CD14-positive monocyte (primary cell): ENCODE data around the gene SCG2. TPM values are rescaled to one million over a fixed set of nuclear protein-coding genes. Genes with fewer than 3 reads are reported as not detected.

Experiments
- DNase-seq, 3 donors: peaks; one replicate each; pipeline ENCODE4 v3.0.0-alpha.2; 2011 to 2022
- H2AFZ ChIP-seq: 2 replicates; pipeline ENCODE4 v1.6.0; 2012; ENCODE audit warnings: mild to moderate bottlenecking, low read depth, low read length, inconsistent platforms; ENCODE audit not compliant: insufficient read depth, poor library complexity, severe bottlenecking
- H3K27ac ChIP-seq, 2 donors: 1 replicate in 1 of 2; 2 replicates in 1 of 2; pipeline ENCODE4 v1.5.1; 2012 to 2013; ENCODE audit warnings: low read length in 2 of 2, control low read depth in 1 of 2, inconsistent platforms in 1 of 2, low read depth in 1 of 2, mild to moderate bottlenecking in 1 of 2
- H3K27me3 ChIP-seq, 2 donors: one replicate each; pipeline versions ENCODE4 v1.6.0 to v1.6.1; 2011 to 2013; ENCODE audit warnings: low read length in 2 of 2; ENCODE audit not compliant: control insufficient read depth in 2 of 2, insufficient read depth in 2 of 2
- H3K36me3 ChIP-seq, 2 donors: replicated peaks in 1 of 2; 1 replicate in 1 of 2; 2 replicates in 1 of 2; pipeline versions ENCODE4 v1.5.1 to v1.6.1; 2012 to 2013; ENCODE audit warnings: low read length in 2 of 2, control low read depth in 1 of 2, inconsistent platforms in 1 of 2, mild to moderate bottlenecking in 1 of 2; ENCODE audit not compliant: insufficient read depth in 2 of 2, control insufficient read depth in 1 of 2
- H3K4me1 ChIP-seq, 2 donors: 1 replicate in 1 of 2; 2 replicates in 1 of 2; pipeline versions ENCODE4 v1.5.1 to v1.6.1; 2012 to 2013; ENCODE audit warnings: low read length in 2 of 2, control low read depth in 1 of 2, inconsistent platforms in 1 of 2, mild to moderate bottlenecking in 1 of 2, moderate library complexity in 1 of 2; ENCODE audit not compliant: insufficient read depth in 2 of 2, control insufficient read depth in 1 of 2
- H3K4me2 ChIP-seq: replicated peaks from 2 replicates; pipeline ENCODE3; 2012; ENCODE audit warnings: low read length, moderate library complexity, mild to moderate bottlenecking; ENCODE audit not compliant: poor library complexity, severe bottlenecking; ENCODE audit errors: extremely low read depth
- H3K4me3 ChIP-seq, 3 experiments: fragments of 200-600 bp in 1 of 3; sonication (generic) in 1 of 3; replicated peaks in 1 of 3; 1 replicate in 2 of 3; 2 replicates in 1 of 3; pipeline ENCODE4 v1.5.1; 2011 to 2013; ENCODE audit warnings: low read length in 3 of 3, mild to moderate bottlenecking in 3 of 3, control low read depth in 2 of 3, low read depth in 2 of 3, inconsistent platforms in 1 of 3, moderate library complexity in 1 of 3
- H3K79me2 ChIP-seq: 2 replicates; pipeline ENCODE4 v1.6.0; 2012; ENCODE audit warnings: mild to moderate bottlenecking, control low read depth, inconsistent platforms, low read length, moderate library complexity; ENCODE audit not compliant: insufficient read depth
- H3K9ac ChIP-seq: 2 replicates; pipeline ENCODE4 v1.6.0; 2017; ENCODE audit warnings: low read length, mild to moderate bottlenecking; ENCODE audit not compliant: insufficient read depth, poor library complexity, severe bottlenecking
- H3K9me3 ChIP-seq, 2 donors: replicated peaks in 1 of 2; 1 replicate in 1 of 2; 2 replicates in 1 of 2; pipeline versions ENCODE4 v1.5.1 to v1.6.1; 2012 to 2013; ENCODE audit warnings: low read length in 2 of 2, control low read depth in 1 of 2; ENCODE audit not compliant: control insufficient read depth in 1 of 2, insufficient read depth in 1 of 2
- H4K20me1 ChIP-seq: 2 replicates; pipeline ENCODE4 v1.6.0; 2012; ENCODE audit warnings: mild to moderate bottlenecking, low read length, control low read depth, moderate library complexity; ENCODE audit not compliant: insufficient read depth
- H3K27ac Mint-ChIP-seq, 7 donors: one replicate each; pipeline ENCODE4 v1.8.0; 2020; ENCODE audit warnings: mild to moderate bottlenecking in 7 of 7, mixed read lengths in 7 of 7, moderate library complexity in 6 of 7, inconsistent platforms in 2 of 7
- H3K27me3 Mint-ChIP-seq, 3 donors: one replicate each; pipeline ENCODE4 v1.8.0; 2021 to 2022; ENCODE audit warnings: low read depth in 3 of 3, mild to moderate bottlenecking in 3 of 3, mixed read lengths in 3 of 3, moderate library complexity in 3 of 3, inconsistent platforms in 1 of 3
- H3K36me3 Mint-ChIP-seq, 2 donors: one replicate each; pipeline ENCODE4 v1.8.0; 2020; ENCODE audit warnings: mixed read lengths in 2 of 2, inconsistent platforms in 1 of 2, mild to moderate bottlenecking in 1 of 2
- H3K4me1 Mint-ChIP-seq: one replicate; pipeline ENCODE4 v1.8.0; 2020; ENCODE audit warnings: mild to moderate bottlenecking, mixed read lengths
- H3K4me3 Mint-ChIP-seq, 2 donors: one replicate each; pipeline ENCODE4 v1.8.0; 2020; ENCODE audit warnings: mild to moderate bottlenecking in 2 of 2, mixed read lengths in 2 of 2, moderate library complexity in 1 of 2
- H3K9me3 Mint-ChIP-seq, 7 donors: one replicate each; pipeline ENCODE4 v1.8.0; 2020 to 2022; ENCODE audit warnings: mixed read lengths in 7 of 7, mild to moderate bottlenecking in 6 of 7, moderate library complexity in 6 of 7, inconsistent platforms in 2 of 7
- WGBS: methylation state at CpG from one replicate; pipeline ENCODE4 v1.1.5; 2013; ENCODE audit warnings: missing lambda C conversion rate; ENCODE audit not compliant: insufficient coverage; 5-methylcytosine and 5-hydroxymethylcytosine counted together
- intact Hi-C, 2 donors: fragments of 100-400 bp; cut with micrococcal nuclease; formaldehyde crosslinking; loops; one replicate each; pipeline versions ENCODE4 v1.15.0 to v1.15.1; 2023
- polyA plus RNA-seq, 3 donors: library from polyadenylated mRNA; depleted of rRNA in 1 of 3; unstranded in 2 of 3; stranded (reverse) in 1 of 3; fragments of 300-500 nt in 2 of 3; fragments of >200 nt in 1 of 3; fragmentation: Illumina TruSeq in 2 of 3; gene quantifications; 1 replicate in 2 of 3; 2 replicates in 1 of 3; pipeline ENCODE4 v1.2.3, GENCODE V29; 2012 to 2021
- TF ChIP-seq, protein P1 (sequence below): fragments of 200-600 bp; IDR thresholded peaks from one replicate; pipeline ENCODE4 v1.8.0; 2022; ENCODE audit warnings: antibody characterized with exemption, mild to moderate bottlenecking

Gene SCG2
- polyA plus RNA-seq, 3 donors: not detected

- Histone ChIP-seq H3K9me3 (no peaks in the 10 kb centered on the region), H3K4me2 (no peak overlapping the region), H2AFZ (no peak overlapping the region), H3K79me2 (no peaks in the 10 kb centered on the region), H3K27me3 (no peaks in the 10 kb centered on the region), H3K4me3 (no peak overlapping the region), H3K4me1 (no peaks in the 10 kb centered on the region), H4K20me1 (no peaks in the 10 kb centered on the region), H3K9ac (no peak overlapping the region), H3K27ac (no peak overlapping the region), H3K36me3 (no peaks in the 10 kb centered on the region)
- intact Hi-C loops: no loop called here
- no peak for DNase-seq
- Mint-ChIP-seq H3K9me3 (peaks cover 0 to 3% (median 0%) of the 10 kb centered on the region in 7 donors), H3K4me3 (no peak overlapping the region), H3K27me3 (peaks cover 1 to 6% (median 1%) of the 10 kb centered on the region in 3 donors), H3K4me1 (no peaks in the 10 kb centered on the region), H3K36me3 (no peaks in the 10 kb centered on the region), H3K27ac (peak overlapping the region in 1 of 7 donors; percentile 65)
- TF ChIP-seq, protein P1, sequence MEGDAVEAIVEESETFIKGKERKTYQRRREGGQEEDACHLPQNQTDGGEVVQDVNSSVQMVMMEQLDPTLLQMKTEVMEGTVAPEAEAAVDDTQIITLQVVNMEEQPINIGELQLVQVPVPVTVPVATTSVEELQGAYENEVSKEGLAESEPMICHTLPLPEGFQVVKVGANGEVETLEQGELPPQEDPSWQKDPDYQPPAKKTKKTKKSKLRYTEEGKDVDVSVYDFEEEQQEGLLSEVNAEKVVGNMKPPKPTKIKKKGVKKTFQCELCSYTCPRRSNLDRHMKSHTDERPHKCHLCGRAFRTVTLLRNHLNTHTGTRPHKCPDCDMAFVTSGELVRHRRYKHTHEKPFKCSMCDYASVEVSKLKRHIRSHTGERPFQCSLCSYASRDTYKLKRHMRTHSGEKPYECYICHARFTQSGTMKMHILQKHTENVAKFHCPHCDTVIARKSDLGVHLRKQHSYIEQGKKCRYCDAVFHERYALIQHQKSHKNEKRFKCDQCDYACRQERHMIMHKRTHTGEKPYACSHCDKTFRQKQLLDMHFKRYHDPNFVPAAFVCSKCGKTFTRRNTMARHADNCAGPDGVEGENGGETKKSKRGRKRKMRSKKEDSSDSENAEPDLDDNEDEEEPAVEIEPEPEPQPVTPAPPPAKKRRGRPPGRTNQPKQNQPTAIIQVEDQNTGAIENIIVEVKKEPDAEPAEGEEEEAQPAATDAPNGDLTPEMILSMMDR: no peak
- WGBS: 67% methylated on average over 1 of the region's 6 CpGs
These were observed 21.2 kb downstream of the SCG2 start for GRCh38 chr2:223580951-223581350.

DNA sequence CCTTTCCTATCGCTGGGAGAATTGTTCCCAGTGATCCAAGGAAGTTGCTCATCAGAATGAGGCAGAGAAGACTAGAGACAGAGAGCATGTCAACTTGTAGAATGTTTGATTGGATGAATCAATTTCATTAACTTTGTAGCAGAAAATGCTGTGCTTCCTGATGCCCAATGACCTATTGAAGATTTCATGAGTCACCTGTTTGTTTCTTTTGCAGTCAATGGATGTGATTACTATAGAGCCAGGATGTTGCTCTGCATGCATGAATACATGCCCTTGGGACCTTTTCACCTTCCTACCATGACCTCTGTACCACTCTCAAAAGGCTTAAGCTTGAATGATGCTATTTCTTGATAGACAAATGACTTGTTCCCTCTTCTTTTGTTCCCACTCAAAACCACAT, 23.3 kb downstream of the SCG2 start:
- Histone ChIP-seq H3K4me1 (no peaks in the 10 kb centered on the region), H3K4me2 (no peak overlapping the region), H3K79me2 (no peaks in the 10 kb centered on the region), H3K36me3 (no peaks in the 10 kb centered on the region), H3K27ac (no peak overlapping the region), H3K9me3 (no peaks in the 10 kb centered on the region), H3K4me3 (no peak overlapping the region), H2AFZ (no peak overlapping the region), H3K9ac (no peak overlapping the region), H4K20me1 (no peaks in the 10 kb centered on the region), H3K27me3 (no peaks in the 10 kb centered on the region)
- H3K36me3 Mint-ChIP-seq: no peaks in the 10 kb centered on the region
- no CpG with 5 or more reads among the region's 1 CpG for WGBS
- H3K4me1 Mint-ChIP-seq: no peaks in the 10 kb centered on the region
- H3K27ac Mint-ChIP-seq: no peak overlapping the region
- H3K4me3 Mint-ChIP-seq: no peak overlapping the region
- DNase-seq: no peak
- H3K9me3 Mint-ChIP-seq: peaks cover 0 to 4% (median 0%) of the 10 kb centered on the region in 7 donors
- peaks cover 1 to 5% (median 3%) of the 10 kb centered on the region in 3 donors for H3K27me3 Mint-ChIP-seq
- TF ChIP-seq, protein P1: no peak
- intact Hi-C loops: no loop called here
